ENCODE results near the gene CD82.
"Not testable (repeated sequence)": the region's sequence is repeated elsewhere in the genome, so short reads cannot be mapped to it uniquely, and the experiment has no call there.

Gene CD82

DNA sequence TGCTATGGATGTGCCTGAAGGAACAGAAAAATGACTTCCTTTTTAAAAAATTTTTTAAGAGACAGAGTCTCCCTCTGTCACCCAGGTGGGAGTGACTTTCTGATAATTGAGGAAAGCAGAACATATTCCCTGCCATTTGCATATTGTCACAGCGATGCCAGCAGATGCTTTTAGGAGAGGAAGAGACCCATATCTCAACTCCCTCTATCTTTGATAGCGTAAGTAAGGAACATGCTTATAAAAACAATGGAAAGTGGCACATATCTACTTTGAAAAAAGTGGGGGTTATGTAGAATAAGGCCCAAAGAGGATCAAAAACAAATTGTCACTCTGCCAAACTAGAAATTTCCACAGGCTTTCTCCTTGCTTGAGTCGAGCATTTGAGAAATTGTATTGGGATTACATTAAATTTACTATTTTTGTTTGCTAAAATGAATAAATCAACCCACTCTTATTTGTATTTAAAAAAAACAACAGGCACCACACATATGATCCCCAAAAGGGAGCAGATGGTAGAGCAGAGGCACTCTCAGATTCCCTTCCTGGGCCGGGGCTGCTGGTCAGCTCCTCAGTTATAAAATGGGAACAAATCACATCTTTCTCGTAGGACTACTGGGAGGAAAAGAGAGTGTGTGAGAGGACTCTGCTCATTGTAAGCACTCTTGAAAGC lies 92.5 kb downstream of the CD82 start:
- no peak for DNase-seq (ENCODE audit: extremely low read depth, low read depth)
- TF ChIP-seq, protein P1, sequence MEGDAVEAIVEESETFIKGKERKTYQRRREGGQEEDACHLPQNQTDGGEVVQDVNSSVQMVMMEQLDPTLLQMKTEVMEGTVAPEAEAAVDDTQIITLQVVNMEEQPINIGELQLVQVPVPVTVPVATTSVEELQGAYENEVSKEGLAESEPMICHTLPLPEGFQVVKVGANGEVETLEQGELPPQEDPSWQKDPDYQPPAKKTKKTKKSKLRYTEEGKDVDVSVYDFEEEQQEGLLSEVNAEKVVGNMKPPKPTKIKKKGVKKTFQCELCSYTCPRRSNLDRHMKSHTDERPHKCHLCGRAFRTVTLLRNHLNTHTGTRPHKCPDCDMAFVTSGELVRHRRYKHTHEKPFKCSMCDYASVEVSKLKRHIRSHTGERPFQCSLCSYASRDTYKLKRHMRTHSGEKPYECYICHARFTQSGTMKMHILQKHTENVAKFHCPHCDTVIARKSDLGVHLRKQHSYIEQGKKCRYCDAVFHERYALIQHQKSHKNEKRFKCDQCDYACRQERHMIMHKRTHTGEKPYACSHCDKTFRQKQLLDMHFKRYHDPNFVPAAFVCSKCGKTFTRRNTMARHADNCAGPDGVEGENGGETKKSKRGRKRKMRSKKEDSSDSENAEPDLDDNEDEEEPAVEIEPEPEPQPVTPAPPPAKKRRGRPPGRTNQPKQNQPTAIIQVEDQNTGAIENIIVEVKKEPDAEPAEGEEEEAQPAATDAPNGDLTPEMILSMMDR (IDR thresholded peaks at IDR 0.05; ENCODE audit: low read depth, low read length): no peak

DNA sequence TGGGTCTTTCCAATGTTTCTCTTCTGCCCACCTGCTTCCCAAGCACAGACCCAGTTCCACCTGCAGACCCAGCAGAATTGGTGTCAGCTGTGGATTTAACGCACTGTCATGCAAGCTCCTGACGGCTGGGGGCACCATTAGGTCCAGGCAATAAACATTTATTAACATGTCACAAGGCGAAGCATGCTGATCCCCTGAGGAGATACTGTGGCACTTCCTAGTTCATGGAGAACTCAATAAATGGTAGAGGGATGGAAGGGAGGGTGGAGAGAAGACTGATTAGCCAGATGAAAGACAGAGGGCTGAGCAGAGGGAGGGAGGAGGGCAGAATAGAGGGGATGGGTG lies 93.0 kb downstream of the CD82 start:
- no peak for DNase-seq (ENCODE audit: extremely low read depth, low read depth)
- TF ChIP-seq, protein P1 (IDR thresholded peaks at IDR 0.05; ENCODE audit: low read depth, low read length): peak; percentile 7

DNA sequence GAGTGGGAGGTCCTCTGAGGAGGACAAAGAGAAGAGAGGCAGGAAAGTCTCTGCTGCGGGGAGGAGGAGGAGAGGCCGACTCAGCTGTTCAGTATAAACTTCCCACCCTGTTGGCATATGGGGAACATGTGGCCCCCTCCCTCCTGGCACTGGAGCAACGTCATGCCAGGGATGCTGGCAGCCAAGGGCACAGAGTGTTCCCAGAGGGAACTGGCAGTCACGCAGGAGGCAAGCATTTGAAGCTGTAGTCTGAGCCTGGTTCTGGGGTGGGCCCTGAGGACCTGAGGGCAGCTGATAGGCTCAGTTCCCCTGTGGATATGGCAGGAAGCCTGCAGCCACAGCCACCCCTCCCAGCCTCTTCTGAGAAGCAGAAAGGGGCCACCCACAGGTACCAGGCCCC lies 94.2 kb downstream of the CD82 start:
- TF ChIP-seq, protein P1 (IDR thresholded peaks at IDR 0.05; ENCODE audit: low read depth, low read length): no peak
- no peak for DNase-seq (ENCODE audit: extremely low read depth, low read depth)

DNA sequence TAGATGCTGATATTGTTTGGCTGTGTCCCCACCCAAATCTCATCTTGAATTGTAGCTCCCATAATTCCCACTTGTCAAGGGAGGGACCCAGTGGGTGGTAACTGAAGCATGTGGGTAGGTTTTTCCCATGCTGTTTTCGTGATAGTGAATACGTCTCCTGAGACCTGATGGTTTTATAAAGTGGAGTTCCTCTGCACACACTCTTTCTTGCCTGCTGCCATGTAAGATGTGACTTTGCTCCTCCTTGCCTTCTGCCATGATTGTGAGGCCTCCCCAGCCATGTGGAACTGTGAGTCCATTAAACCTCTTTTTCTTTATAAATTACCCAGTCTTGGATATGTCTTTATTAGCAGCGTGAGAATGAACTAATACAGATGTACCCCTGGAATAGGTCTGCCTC lies 95.1 kb downstream of the CD82 start:
- not testable (repeated sequence) for DNase-seq (ENCODE audit: extremely low read depth, low read depth)

DNA sequence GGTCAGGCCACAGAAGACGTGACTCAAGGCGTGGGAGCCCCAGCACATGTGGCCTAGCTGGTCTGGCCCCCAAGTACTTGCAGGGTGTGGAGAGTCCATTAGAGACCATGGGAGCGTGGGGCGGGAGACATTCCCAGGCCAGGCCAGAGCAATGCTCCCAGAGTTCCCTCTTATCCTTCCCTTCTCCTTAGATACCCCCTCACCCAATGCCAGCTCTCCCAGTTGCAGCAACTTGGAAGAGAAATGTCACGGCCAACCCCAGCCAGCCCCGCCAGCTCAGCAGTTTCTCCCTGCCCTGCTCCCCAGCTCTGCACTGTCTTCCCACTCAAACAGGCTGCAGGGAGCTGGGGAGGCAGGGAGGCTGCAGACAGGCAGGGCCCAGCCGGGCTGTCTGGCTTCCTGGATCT lies 95.9 kb downstream of the CD82 start:
- TF ChIP-seq, protein P1 (IDR thresholded peaks at IDR 0.05; ENCODE audit: low read depth, low read length): no peak
- no peak for DNase-seq (ENCODE audit: extremely low read depth, low read depth)
